Sigmoid colon (tissue), 4 donors: Measurements from ENCODE around the gene ADRA2B.

ENCODE experiments used
- EP300 ChIP-seq, 4 donors: sonication (generic); formaldehyde crosslinking; IDR thresholded peaks; one replicate each; pipeline ENCODE4 v1.6.1; 2017; ENCODE audit warnings: antibody characterized with exemption in 4 of 4
- POLR2A ChIP-seq, 2 donors: fragments of 450-650 bp; IDR thresholded peaks; one replicate each; pipeline ENCODE4 v1.6.1; 2016; ENCODE audit warnings: antibody characterized with exemption in 2 of 2, mild to moderate bottlenecking in 2 of 2, moderate library complexity in 2 of 2
- TF ChIP-seq, protein P1 (sequence below), 4 experiments: fragments of 450-650 bp in 3 of 4; fragments of 200-600 bp in 1 of 4; IDR thresholded peaks; one replicate each; pipeline ENCODE4 v1.5.1; 2016 to 2019; ENCODE audit warnings: antibody characterized with exemption in 4 of 4, mild to moderate bottlenecking in 3 of 4, moderate library complexity in 2 of 4

DNA sequence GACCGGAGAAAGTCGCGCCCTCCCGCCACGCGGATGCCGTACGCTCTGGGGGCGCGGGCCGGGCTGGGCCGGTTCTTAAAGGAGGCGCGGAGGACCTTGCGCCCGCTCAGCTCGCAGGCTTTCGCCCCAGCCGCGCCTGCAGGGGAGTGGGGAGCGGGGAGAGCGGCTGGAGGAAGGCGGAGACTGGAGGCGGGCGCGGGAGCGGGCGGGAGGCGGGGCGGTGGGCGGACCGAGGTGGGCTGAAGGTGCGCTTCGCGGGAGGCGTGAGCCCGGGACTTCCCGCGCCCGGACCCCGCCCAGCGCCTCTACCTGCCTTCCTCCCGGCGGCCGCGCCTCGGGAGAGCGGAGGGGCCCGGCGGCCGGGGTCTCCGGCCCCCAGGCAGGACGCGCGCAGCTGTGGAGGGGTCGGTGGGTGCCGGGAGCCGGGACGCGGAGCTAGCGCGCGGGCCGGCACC lies at the start of gene ADRA2B:
- TF ChIP-seq, protein P1, sequence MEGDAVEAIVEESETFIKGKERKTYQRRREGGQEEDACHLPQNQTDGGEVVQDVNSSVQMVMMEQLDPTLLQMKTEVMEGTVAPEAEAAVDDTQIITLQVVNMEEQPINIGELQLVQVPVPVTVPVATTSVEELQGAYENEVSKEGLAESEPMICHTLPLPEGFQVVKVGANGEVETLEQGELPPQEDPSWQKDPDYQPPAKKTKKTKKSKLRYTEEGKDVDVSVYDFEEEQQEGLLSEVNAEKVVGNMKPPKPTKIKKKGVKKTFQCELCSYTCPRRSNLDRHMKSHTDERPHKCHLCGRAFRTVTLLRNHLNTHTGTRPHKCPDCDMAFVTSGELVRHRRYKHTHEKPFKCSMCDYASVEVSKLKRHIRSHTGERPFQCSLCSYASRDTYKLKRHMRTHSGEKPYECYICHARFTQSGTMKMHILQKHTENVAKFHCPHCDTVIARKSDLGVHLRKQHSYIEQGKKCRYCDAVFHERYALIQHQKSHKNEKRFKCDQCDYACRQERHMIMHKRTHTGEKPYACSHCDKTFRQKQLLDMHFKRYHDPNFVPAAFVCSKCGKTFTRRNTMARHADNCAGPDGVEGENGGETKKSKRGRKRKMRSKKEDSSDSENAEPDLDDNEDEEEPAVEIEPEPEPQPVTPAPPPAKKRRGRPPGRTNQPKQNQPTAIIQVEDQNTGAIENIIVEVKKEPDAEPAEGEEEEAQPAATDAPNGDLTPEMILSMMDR (IDR thresholded peaks at IDR 0.05), result no peak
- TF ChIP-seq POLR2A (IDR thresholded peaks at IDR 0.05) (no peak), EP300 (IDR thresholded peaks at IDR 0.05) (no peak)
